Measurements from ENCODE around the gene SGK2.

SGK2 gene

GRCh38 chr20:43558412-43559146 is at the start of gene SGK2:
TSS of gene SGK2 (plus strand) at chr20:43559027. CDS start at chr20:43566496, 7,469 bp downstream.
- no peak for DNase-seq
- in situ Hi-C loops (cut with MboI; ENCODE audit: low pct_unique_long_range_greater_than_20kb, low sequenced_read_pairs) = no loop called here

- no peak for DNase-seq
Observed at GRCh38 chr20:43511879-43512278, 46.9 kb upstream of the SGK2 start.

GRCh38 chr20:43513372-43513930 is 45.4 kb upstream of the SGK2 start:
- no peak for DNase-seq
- in situ Hi-C loops (cut with MboI; ENCODE audit: low pct_unique_long_range_greater_than_20kb, low sequenced_read_pairs) = no loop called here

More at GRCh38 chr20:43511879-43512278, 46.9 kb upstream of the SGK2 start:
- in situ Hi-C loops (cut with MboI; ENCODE audit: low pct_unique_long_range_greater_than_20kb, low sequenced_read_pairs) = no loop called here

- in situ Hi-C loops (cut with MboI; ENCODE audit: low pct_unique_long_range_greater_than_20kb, low sequenced_read_pairs) = no loop called here
- DNase-seq = no peak
Observed at GRCh38 chr20:43513931-43514647, 44.7 kb upstream of the SGK2 start.

- DNase-seq = no peak
Observed at GRCh38 chr20:43514648-43514999, 44.2 kb upstream of the SGK2 start.

GRCh38 chr20:43515628-43516027 is 43.2 kb upstream of the SGK2 start:
- no peak for DNase-seq
- in situ Hi-C loops (cut with MboI; ENCODE audit: low pct_unique_long_range_greater_than_20kb, low sequenced_read_pairs) = no loop called here

More at GRCh38 chr20:43514648-43514999, 44.2 kb upstream of the SGK2 start:
- in situ Hi-C loops (cut with MboI; ENCODE audit: low pct_unique_long_range_greater_than_20kb, low sequenced_read_pairs) = no loop called here

- in situ Hi-C loops (cut with MboI; ENCODE audit: low pct_unique_long_range_greater_than_20kb, low sequenced_read_pairs) = no loop called here
- DNase-seq = no peak
Observed at GRCh38 chr20:43516251-43516824, 42.5 kb upstream of the SGK2 start.

GRCh38 chr20:43520074-43520630 is 38.7 kb upstream of the SGK2 start:
- in situ Hi-C loops (cut with MboI; ENCODE audit: low pct_unique_long_range_greater_than_20kb, low sequenced_read_pairs) = no loop called here
- DNase-seq = no peak

GRCh38 chr20:43525021-43525420 is 33.8 kb upstream of the SGK2 start:
- in situ Hi-C loops (cut with MboI; ENCODE audit: low pct_unique_long_range_greater_than_20kb, low sequenced_read_pairs) = loop anchor here (25.0 kb wide), 1 partner anchor 562 kb away; no protein-coding TSS in a partner anchor
- DNase-seq = no peak

GRCh38 chr20:43528258-43528875 is 30.5 kb upstream of the SGK2 start:
- in situ Hi-C loops (cut with MboI; ENCODE audit: low pct_unique_long_range_greater_than_20kb, low sequenced_read_pairs) = loop anchor here (25.0 kb wide), 1 partner anchor 559 kb away; no protein-coding TSS in a partner anchor
- DNase-seq = no peak

- in situ Hi-C loops (cut with MboI; ENCODE audit: low pct_unique_long_range_greater_than_20kb, low sequenced_read_pairs) = loop anchor here (25.0 kb wide), 1 partner anchor 558 kb away; no protein-coding TSS in a partner anchor
- DNase-seq = no peak
Observed at GRCh38 chr20:43529051-43529450, 29.8 kb upstream of the SGK2 start.

- DNase-seq = no peak
- in situ Hi-C loops (cut with MboI; ENCODE audit: low pct_unique_long_range_greater_than_20kb, low sequenced_read_pairs) = loop anchor here (25.0 kb wide), 1 partner anchor 558 kb away; no protein-coding TSS in a partner anchor
Observed at GRCh38 chr20:43529457-43530153, 29.2 kb upstream of the SGK2 start.

- in situ Hi-C loops (cut with MboI; ENCODE audit: low pct_unique_long_range_greater_than_20kb, low sequenced_read_pairs) = loop anchor here (25.0 kb wide), 1 partner anchor 557 kb away; no protein-coding TSS in a partner anchor
- DNase-seq = no peak
Observed at GRCh38 chr20:43530321-43531090, 28.3 kb upstream of the SGK2 start.

GRCh38 chr20:43531091-43531443 is 27.8 kb upstream of the SGK2 start:
- in situ Hi-C loops (cut with MboI; ENCODE audit: low pct_unique_long_range_greater_than_20kb, low sequenced_read_pairs) = loop anchor here (25.0 kb wide), 1 partner anchor 556 kb away; no protein-coding TSS in a partner anchor

GRCh38 chr20:43532416-43533055 is 26.3 kb upstream of the SGK2 start:
- in situ Hi-C loops (cut with MboI; ENCODE audit: low pct_unique_long_range_greater_than_20kb, low sequenced_read_pairs) = loop anchor here (25.0 kb wide), 1 partner anchor 555 kb away; no protein-coding TSS in a partner anchor

More at GRCh38 chr20:43531091-43531443, 27.8 kb upstream of the SGK2 start:
- no peak for DNase-seq

GRCh38 chr20:43533060-43533459 is 25.8 kb upstream of the SGK2 start:
- in situ Hi-C loops (cut with MboI; ENCODE audit: low pct_unique_long_range_greater_than_20kb, low sequenced_read_pairs) = loop anchor here (25.0 kb wide), 1 partner anchor 554 kb away; no protein-coding TSS in a partner anchor
- no peak for DNase-seq

More at GRCh38 chr20:43532416-43533055, 26.3 kb upstream of the SGK2 start:
- DNase-seq = no peak

- DNase-seq = no peak
- in situ Hi-C loops (cut with MboI; ENCODE audit: low pct_unique_long_range_greater_than_20kb, low sequenced_read_pairs) = loop anchor here (25.0 kb wide), 1 partner anchor 553 kb away; no protein-coding TSS in a partner anchor
Observed at GRCh38 chr20:43534016-43534415, 24.8 kb upstream of the SGK2 start.

Data from KBM-7 (cell line).